ENCODE measurements around the gene SALL3. TPM values are rescaled to one million over a fixed set of nuclear protein-coding genes. Genes with fewer than 3 reads are reported as not detected.

The SALL3 gene
- total and polyA plus RNA-seq, 2 donors (not counting 3 experiments of a cell fraction or from before 2014, with no cell fraction given): not detected

- H3K4me1 ChIP-seq (ENCODE audit: control insufficient read depth, extremely low read depth, insufficient read depth, low read length): no peaks in the 10 kb centered on the region
- BruUV-seq (replicated peaks): no TSS peak
- peaks cover 7% of the 10 kb centered on the region for H3K9me3 ChIP-seq (replicated peaks; ENCODE audit: control insufficient read depth, insufficient read depth, low read length)
- H4K20me1 ChIP-seq (replicated peaks; ENCODE audit: control insufficient read depth, extremely low read depth, insufficient read depth, low read length): no peaks in the 10 kb centered on the region
- TF ChIP-seq POLR2A (IDR thresholded peaks at IDR 0.05; ENCODE audit: low read depth, low read length) (no peak), POLR2AphosphoS5 (IDR thresholded peaks at IDR 0.05; ENCODE audit: insufficient read depth, low read depth, low read length) (no peak), MYC (IDR thresholded peaks at IDR 0.05; ENCODE audit: low read depth, low read length) (no peak), CTCF (IDR thresholded peaks at IDR 0.05; ENCODE audit: extremely low read depth in 1 of 2, insufficient read depth in 1 of 2, low read depth in 1 of 2, low read length in 2 of 2) (no peak), EZH2 (IDR thresholded peaks at IDR 0.05; ENCODE audit: borderline replicate concordance, low read depth, low read length, severe bottlenecking) (no peak), FOS (IDR thresholded peaks at IDR 0.05; ENCODE audit: borderline replicate concordance, insufficient read depth, low read length) (no peak), JUN (IDR thresholded peaks at IDR 0.05; ENCODE audit: borderline replicate concordance, insufficient read depth, insufficient read length, low read depth) (no peak), GATA2 (IDR thresholded peaks at IDR 0.05; ENCODE audit: insufficient read depth, insufficient read length, low read depth, low read length) (no peak), MAX (IDR thresholded peaks at IDR 0.05; ENCODE audit: insufficient read depth, insufficient read length) (no peak)
- H3K36me3 ChIP-seq (ENCODE audit: control insufficient read depth in 2 of 2, extremely low read depth in 1 of 2, insufficient read depth in 2 of 2, low read length in 2 of 2): no peaks in the 10 kb centered on the region
- H2AFZ ChIP-seq (ENCODE audit: low read depth, low read length): no peak overlapping the region
- no peak overlapping the region for H3K27ac ChIP-seq (ENCODE audit: insufficient read depth, low read depth, low read length)
- H3K79me2 ChIP-seq (ENCODE audit: control insufficient read depth, insufficient read depth, low read length): no peaks in the 10 kb centered on the region
- dilution Hi-C loops (cut with MboI; ENCODE audit: extremely low pct_ligation_motif_present, low sequenced_read_pairs) (no loop called here), intact Hi-C loops (cut with micrococcal nuclease) (no loop called here)
- H3K9me1 ChIP-seq (replicated peaks; ENCODE audit: control insufficient read depth, extremely low read depth, insufficient read depth, low read length): no peaks in the 10 kb centered on the region
- no peak overlapping the region for H3K4me3 ChIP-seq (replicated peaks in 1 of 3; ENCODE audit: insufficient read depth in 1 of 3, low read depth in 1 of 3, low read length in 3 of 3)
- POLR2A ChIA-PET: no interaction called here
- DNase-seq (ENCODE audit: low read depth, low spot score) (no peak), FAIRE-seq (no peak)
- no peak overlapping the region for H3K4me2 ChIP-seq (ENCODE audit: insufficient read depth, low read length)
- no peak overlapping the region for H3K9ac ChIP-seq (replicated peaks; ENCODE audit: extremely low read depth, insufficient read depth, low read length)
- CTCF ChIA-PET: no interaction called here
- H3K27me3 ChIP-seq (ENCODE audit: control insufficient read depth in 2 of 2, insufficient read depth in 2 of 2, low read length in 2 of 2): no peaks in the 10 kb centered on the region
Measured at GRCh38 chr18:78939105-78939504, 40.5 kb upstream of the SALL3 start.

Data from endothelial cell of umbilical vein (primary cell).